ENCODE measurements around the gene OR5AR1. TPM values are rescaled to one million over a fixed set of nuclear protein-coding genes. Genes with fewer than 3 reads are reported as not detected.

Gene OR5AR1
- polyA plus RNA-seq (2012; ENCODE audit: insufficient read length, low read depth), result not detected

DNA sequence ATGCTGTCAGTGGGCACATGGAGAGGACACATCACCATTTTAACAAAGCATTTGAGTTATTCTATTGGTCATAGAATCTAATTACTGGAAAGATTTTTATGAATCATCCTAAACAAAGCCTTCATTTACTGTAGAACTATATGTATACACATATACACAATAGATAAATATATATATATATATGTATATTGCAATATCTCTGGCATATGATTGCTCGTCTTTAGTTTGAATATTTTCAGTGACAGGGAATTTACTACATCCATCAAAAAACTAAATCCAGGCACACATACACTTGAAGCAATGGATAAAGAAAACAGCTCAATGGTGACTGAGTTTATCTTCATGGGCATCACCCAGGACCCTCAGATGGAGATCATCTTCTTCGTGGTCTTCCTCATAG lies at the start of gene OR5AR1:
Gene OR5AR1, plus strand, starts transcription at position 301 of the 400 bp plus-strand sequence. Its CDS starts 0 bp downstream, at position 301.
- TF ChIP-seq SIN3A (IDR thresholded peaks at IDR 0.05; ENCODE audit: borderline replicate concordance, insufficient read depth, low read length) (no peak), TAF1 (IDR thresholded peaks at IDR 0.05; ENCODE audit: borderline replicate concordance, insufficient read depth, low read length) (no peak), REST (IDR thresholded peaks at IDR 0.05; ENCODE audit: insufficient read depth in 1 of 2, low read depth in 2 of 2, low read length in 2 of 2) (no peak), POLR2AphosphoS5 (IDR thresholded peaks at IDR 0.05; ENCODE audit: low read depth, low read length) (no peak), FOXP2 (optimal IDR thresholded peaks at IDR 0.05; ENCODE audit: borderline replicate concordance, extremely low read depth, extremely low read length, insufficient read depth) (no peak)

DNA sequence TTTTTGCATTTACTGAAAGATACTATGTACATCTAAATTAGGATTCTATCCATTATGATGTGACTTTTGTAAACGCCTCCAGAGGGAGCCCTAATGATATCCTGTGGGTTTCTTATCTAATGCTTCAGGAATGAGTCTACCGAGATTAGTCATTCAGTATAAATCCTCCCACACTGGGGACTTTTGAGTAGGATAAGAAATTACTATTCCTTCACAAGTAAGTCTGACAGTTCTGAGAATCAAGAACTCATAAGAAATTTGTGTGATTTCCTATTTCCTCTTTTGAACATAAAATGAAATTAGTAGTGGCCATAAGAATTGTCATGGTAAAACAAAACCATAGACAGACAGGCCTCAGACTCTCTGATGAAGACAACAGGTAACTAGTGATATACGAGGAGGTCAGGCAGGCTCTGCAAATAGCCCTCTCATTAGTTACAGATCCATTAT lies 38.8 kb upstream of the OR5AR1 start:
- TF ChIP-seq FOXP2 (optimal IDR thresholded peaks at IDR 0.05; ENCODE audit: borderline replicate concordance, extremely low read depth, extremely low read length, insufficient read depth) (no peak), POLR2AphosphoS5 (IDR thresholded peaks at IDR 0.05; ENCODE audit: low read depth, low read length) (no peak), SIN3A (IDR thresholded peaks at IDR 0.05; ENCODE audit: borderline replicate concordance, insufficient read depth, low read length) (no peak), TAF1 (IDR thresholded peaks at IDR 0.05; ENCODE audit: borderline replicate concordance, insufficient read depth, low read length) (no peak), REST (IDR thresholded peaks at IDR 0.05; ENCODE audit: insufficient read depth in 1 of 2, low read depth in 2 of 2, low read length in 2 of 2) (no peak)

GRCh38 chr11:56625946-56626345 lies 37.5 kb upstream of the OR5AR1 start:
- TF ChIP-seq SIN3A (IDR thresholded peaks at IDR 0.05; ENCODE audit: borderline replicate concordance, insufficient read depth, low read length) (no peak), REST (IDR thresholded peaks at IDR 0.05; ENCODE audit: insufficient read depth in 1 of 2, low read depth in 2 of 2, low read length in 2 of 2) (no peak), FOXP2 (optimal IDR thresholded peaks at IDR 0.05; ENCODE audit: borderline replicate concordance, extremely low read depth, extremely low read length, insufficient read depth) (no peak), POLR2AphosphoS5 (IDR thresholded peaks at IDR 0.05; ENCODE audit: low read depth, low read length) (no peak), TAF1 (IDR thresholded peaks at IDR 0.05; ENCODE audit: borderline replicate concordance, insufficient read depth, low read length) (no peak)

DNA sequence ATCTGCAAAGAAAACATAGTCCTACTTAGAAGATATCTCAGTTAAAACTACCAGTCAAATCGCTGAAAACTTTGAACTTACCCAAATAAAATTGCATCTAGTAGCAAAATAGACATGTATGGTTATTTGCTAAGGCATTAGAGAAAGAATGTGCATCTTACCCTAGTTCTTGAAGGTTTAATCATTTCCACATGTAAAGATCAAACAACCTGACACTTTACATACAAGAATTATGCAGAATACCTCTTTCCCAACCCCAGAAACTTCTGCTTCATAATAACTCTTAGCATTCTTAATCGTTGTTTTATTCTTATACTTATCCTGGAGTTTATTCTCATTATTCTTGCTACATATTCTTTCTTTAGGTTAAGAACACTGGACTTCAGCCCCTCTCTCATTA lies 31.2 kb upstream of the OR5AR1 start:
- no peak for TF ChIP-seq TAF1 (IDR thresholded peaks at IDR 0.05; ENCODE audit: borderline replicate concordance, insufficient read depth, low read length)
- TF ChIP-seq POLR2AphosphoS5 (IDR thresholded peaks at IDR 0.05; ENCODE audit: low read depth, low read length), result no peak
- TF ChIP-seq REST (IDR thresholded peaks at IDR 0.05; ENCODE audit: insufficient read depth in 1 of 2, low read depth in 2 of 2, low read length in 2 of 2), result no peak
- TF ChIP-seq SIN3A (IDR thresholded peaks at IDR 0.05; ENCODE audit: borderline replicate concordance, insufficient read depth, low read length), result no peak
- no peak for TF ChIP-seq FOXP2 (optimal IDR thresholded peaks at IDR 0.05; ENCODE audit: borderline replicate concordance, extremely low read depth, extremely low read length, insufficient read depth)

GRCh38 chr11:56636861-56637260 lies 26.6 kb upstream of the OR5AR1 start:
- TF ChIP-seq TAF1 (IDR thresholded peaks at IDR 0.05; ENCODE audit: borderline replicate concordance, insufficient read depth, low read length) (no peak), SIN3A (IDR thresholded peaks at IDR 0.05; ENCODE audit: borderline replicate concordance, insufficient read depth, low read length) (no peak), FOXP2 (optimal IDR thresholded peaks at IDR 0.05; ENCODE audit: borderline replicate concordance, extremely low read depth, extremely low read length, insufficient read depth) (no peak), POLR2AphosphoS5 (IDR thresholded peaks at IDR 0.05; ENCODE audit: low read depth, low read length) (no peak), REST (IDR thresholded peaks at IDR 0.05; ENCODE audit: insufficient read depth in 1 of 2, low read depth in 2 of 2, low read length in 2 of 2) (no peak)
